ENCODE data around the gene MYOCD.

DNA sequence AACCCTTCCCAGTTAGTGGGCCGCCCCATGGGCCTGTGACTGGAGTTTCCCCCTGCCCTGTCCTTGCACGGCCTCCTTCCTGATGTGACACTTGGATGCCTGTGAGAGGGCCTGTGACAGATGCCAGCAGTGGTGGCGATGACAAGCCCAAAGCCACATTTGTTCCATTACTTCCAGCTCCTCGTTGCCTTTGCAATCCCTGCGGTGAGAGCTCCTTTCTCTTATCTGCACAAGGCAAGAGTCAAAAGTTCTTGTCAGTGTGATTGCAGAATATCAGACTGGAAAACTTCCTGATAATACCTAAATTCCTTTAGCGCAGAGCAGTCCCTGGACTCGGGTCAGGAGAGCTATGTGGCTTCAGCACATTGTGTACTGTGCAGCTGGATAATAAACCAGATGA lies 69.2 kb downstream of the MYOCD start:
- TF ChIP-seq, protein P1, sequence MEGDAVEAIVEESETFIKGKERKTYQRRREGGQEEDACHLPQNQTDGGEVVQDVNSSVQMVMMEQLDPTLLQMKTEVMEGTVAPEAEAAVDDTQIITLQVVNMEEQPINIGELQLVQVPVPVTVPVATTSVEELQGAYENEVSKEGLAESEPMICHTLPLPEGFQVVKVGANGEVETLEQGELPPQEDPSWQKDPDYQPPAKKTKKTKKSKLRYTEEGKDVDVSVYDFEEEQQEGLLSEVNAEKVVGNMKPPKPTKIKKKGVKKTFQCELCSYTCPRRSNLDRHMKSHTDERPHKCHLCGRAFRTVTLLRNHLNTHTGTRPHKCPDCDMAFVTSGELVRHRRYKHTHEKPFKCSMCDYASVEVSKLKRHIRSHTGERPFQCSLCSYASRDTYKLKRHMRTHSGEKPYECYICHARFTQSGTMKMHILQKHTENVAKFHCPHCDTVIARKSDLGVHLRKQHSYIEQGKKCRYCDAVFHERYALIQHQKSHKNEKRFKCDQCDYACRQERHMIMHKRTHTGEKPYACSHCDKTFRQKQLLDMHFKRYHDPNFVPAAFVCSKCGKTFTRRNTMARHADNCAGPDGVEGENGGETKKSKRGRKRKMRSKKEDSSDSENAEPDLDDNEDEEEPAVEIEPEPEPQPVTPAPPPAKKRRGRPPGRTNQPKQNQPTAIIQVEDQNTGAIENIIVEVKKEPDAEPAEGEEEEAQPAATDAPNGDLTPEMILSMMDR (IDR thresholded peaks at IDR 0.05; ENCODE audit: poor library complexity): no peak
- TF ChIP-seq EZH2 (IDR thresholded peaks at IDR 0.05; ENCODE audit: borderline replicate concordance) (no peak), EZH2phosphoT487 (IDR thresholded peaks at IDR 0.05; ENCODE audit: low read depth, severe bottlenecking, unreplicated experiment) (no peak)
